HFFc6 (cell line): ENCODE results near the gene FBXL5. TPM values are rescaled to one million over a fixed set of nuclear protein-coding genes. Genes with fewer than 3 reads are reported as not detected.

Experiments
- DNase-seq: peaks from one replicate; pipeline ENCODE4 v3.0.0-alpha.2; 2018
- H3K27ac Mint-ChIP-seq: 2 replicates; pipeline ENCODE4 v1.8.0; 2020; ENCODE audit warnings: mild to moderate bottlenecking, mixed read lengths
- H3K27me3 Mint-ChIP-seq: 2 replicates; pipeline ENCODE4 v1.8.0; 2021; ENCODE audit warnings: mild to moderate bottlenecking, moderate library complexity, mixed read lengths; ENCODE audit not compliant: insufficient read depth
- H3K36me3 Mint-ChIP-seq: 2 replicates; pipeline ENCODE4 v1.8.0; 2021; ENCODE audit warnings: low read depth, mixed read lengths
- H3K4me1 Mint-ChIP-seq: 2 replicates; pipeline ENCODE4 v1.8.0; 2020; ENCODE audit warnings: low read depth, mixed read lengths
- H3K4me3 Mint-ChIP-seq: 2 replicates; pipeline ENCODE4 v1.8.0; 2020; ENCODE audit warnings: mild to moderate bottlenecking, moderate library complexity, mixed read lengths
- H3K9me3 Mint-ChIP-seq: 2 replicates; pipeline ENCODE4 v1.8.0; 2020; ENCODE audit warnings: mild to moderate bottlenecking, mixed read lengths
- CTCF ChIP-seq: fragments of 200-600 bp; sonication (generic); IDR thresholded peaks from 2 replicates; pipeline ENCODE4 v1.5.0; 2021; ENCODE audit warnings: antibody characterized with exemption, mild to moderate bottlenecking
- total RNA-seq, 6 experiments: library from RNA; stranded (reverse); fragmentation: NEBNext Ultra II Directional; extraction: Animal tissue kit (Norgen Biotek cat#: 25700); gene quantifications; 2 replicates in 1 of 6; 3 replicates in 5 of 6; pipeline ENCODE4 v1.2.3, GENCODE V29; 2021

The FBXL5 gene
- total RNA-seq, 6 experiments from 2014 or later: 35.8 to 40.5 (median 37.2) TPM

DNA sequence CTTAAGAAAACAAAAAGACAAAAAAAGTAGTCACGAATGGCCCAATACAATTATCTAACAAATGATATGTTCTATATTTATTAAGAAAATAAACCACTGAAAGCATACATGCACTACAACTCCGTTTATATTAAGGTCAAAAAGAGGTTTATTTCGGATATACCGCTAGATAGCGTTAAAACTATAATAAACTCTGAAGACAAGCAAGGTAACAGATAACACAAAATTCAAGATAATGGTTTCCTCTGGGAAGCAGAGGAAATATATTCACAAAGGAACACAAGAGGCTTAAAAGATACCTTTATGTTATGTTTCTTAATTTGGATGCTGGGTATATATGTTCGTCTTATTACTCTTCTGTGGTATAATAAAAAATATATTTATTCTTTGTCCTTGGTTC lies 21.7 kb upstream of the FBXL5 start:
- no peak for TF ChIP-seq CTCF
- no peak for DNase-seq
- H3K27me3 Mint-ChIP-seq: no peaks in the 10 kb centered on the region
- peaks cover 28% of the 10 kb centered on the region for H3K36me3 Mint-ChIP-seq
- H3K27ac Mint-ChIP-seq: no peak overlapping the region
- peaks cover 49% of the 10 kb centered on the region for H3K4me1 Mint-ChIP-seq
- peaks cover 4% of the 10 kb centered on the region; the same call in 1 of the 2 replicates for H3K9me3 Mint-ChIP-seq
- no peak overlapping the region for H3K4me3 Mint-ChIP-seq

DNA sequence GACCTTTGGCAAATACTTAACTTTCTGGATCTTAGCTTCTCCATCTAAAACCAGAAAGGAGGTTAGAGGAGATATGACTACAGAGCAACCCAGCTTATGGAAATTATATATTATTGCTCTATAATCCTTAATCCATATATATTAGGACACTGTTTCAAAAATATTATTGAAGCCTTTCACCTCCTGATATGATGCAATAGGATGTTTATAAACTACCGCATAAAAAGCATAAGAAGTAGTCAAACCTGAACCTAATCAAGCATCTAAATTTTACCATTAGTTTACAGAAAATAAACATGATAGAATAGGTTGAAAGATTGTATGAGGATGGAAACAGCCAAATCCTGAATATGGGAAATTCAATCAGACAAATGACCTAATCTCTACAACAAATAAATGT lies 20.9 kb upstream of the FBXL5 start:
- Mint-ChIP-seq H3K27ac (no peak overlapping the region; the same call in 1 of the 2 replicates), H3K4me1 (peaks cover 56% of the 10 kb centered on the region), H3K4me3 (no peak overlapping the region), H3K36me3 (peaks cover 31% of the 10 kb centered on the region), H3K27me3 (no peaks in the 10 kb centered on the region), H3K9me3 (peaks cover 4% of the 10 kb centered on the region; the same call in 1 of the 2 replicates)
- no peak for DNase-seq
- TF ChIP-seq CTCF: no peak

- peaks cover 32% of the 10 kb centered on the region for H3K36me3 Mint-ChIP-seq
- no peak for DNase-seq
- no peak for TF ChIP-seq CTCF
- no peak overlapping the region for H3K27ac Mint-ChIP-seq
- H3K4me3 Mint-ChIP-seq: no peak overlapping the region
- H3K27me3 Mint-ChIP-seq: no peaks in the 10 kb centered on the region
- peaks cover 56% of the 10 kb centered on the region for H3K4me1 Mint-ChIP-seq
- peaks cover 4% of the 10 kb centered on the region; the same call in 1 of the 2 replicates for H3K9me3 Mint-ChIP-seq
These were observed 20.2 kb upstream of the FBXL5 start for GRCh38 chr4:15675356-15675755.

GRCh38 chr4:15674926-15675325 lies 19.8 kb upstream of the FBXL5 start:
- Mint-ChIP-seq H3K27ac (no peak overlapping the region), H3K9me3 (peaks cover 1% of the 10 kb centered on the region; the same call in 1 of the 2 replicates), H3K4me3 (no peak overlapping the region), H3K4me1 (peaks cover 51% of the 10 kb centered on the region), H3K27me3 (no peaks in the 10 kb centered on the region), H3K36me3 (peaks cover 33% of the 10 kb centered on the region)
- DNase-seq: no peak
- no peak for TF ChIP-seq CTCF

GRCh38 chr4:15674046-15674445 lies 18.9 kb upstream of the FBXL5 start:
- no peaks in the 10 kb centered on the region for H3K9me3 Mint-ChIP-seq
- peaks cover 43% of the 10 kb centered on the region for H3K4me1 Mint-ChIP-seq
- H3K27ac Mint-ChIP-seq: no peak overlapping the region
- peaks cover 29% of the 10 kb centered on the region for H3K36me3 Mint-ChIP-seq
- no peak overlapping the region for H3K4me3 Mint-ChIP-seq
- DNase-seq: no peak
- TF ChIP-seq CTCF: no peak
- no peaks in the 10 kb centered on the region for H3K27me3 Mint-ChIP-seq

GRCh38 chr4:15673337-15673736 lies 18.2 kb upstream of the FBXL5 start:
- H3K27me3 Mint-ChIP-seq: no peaks in the 10 kb centered on the region
- no peak overlapping the region for H3K4me3 Mint-ChIP-seq
- DNase-seq: no peak
- H3K36me3 Mint-ChIP-seq: peaks cover 29% of the 10 kb centered on the region
- no peaks in the 10 kb centered on the region for H3K9me3 Mint-ChIP-seq
- H3K27ac Mint-ChIP-seq: no peak overlapping the region; the same call in 1 of the 2 replicates
- TF ChIP-seq CTCF: no peak
- H3K4me1 Mint-ChIP-seq: peaks cover 36% of the 10 kb centered on the region
